ENCODE data around the gene ZNF484. TPM values are rescaled to one million over a fixed set of nuclear protein-coding genes. Genes with fewer than 3 reads are reported as not detected.
"Not testable (repeated sequence)": the region's sequence is repeated elsewhere in the genome, so short reads cannot be mapped to it uniquely, and the experiment has no call there.

ZNF484 gene
- polyA plus RNA-seq, 1 donor, result 5.1 TPM

DNA sequence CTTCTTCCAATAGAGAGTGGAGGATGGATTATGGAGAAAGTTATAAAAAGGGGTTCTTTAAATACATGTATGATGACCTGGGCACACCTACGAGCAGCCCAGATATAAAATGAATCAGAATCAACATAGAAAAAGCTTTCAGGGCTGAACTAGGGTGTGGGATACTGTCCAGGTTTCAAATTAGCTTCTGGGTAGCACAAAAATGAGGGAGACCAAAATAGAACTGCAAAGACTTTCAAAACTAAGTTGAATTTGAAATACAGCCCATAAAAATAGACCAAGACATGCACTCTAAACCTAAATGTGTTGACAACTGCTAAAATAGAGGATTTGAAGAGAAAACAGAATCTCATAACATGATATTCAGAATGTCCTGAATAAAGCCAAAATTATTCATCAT lies 17.0 kb downstream of the ZNF484 start:
- DNase-seq, result no peak

GRCh38 chr9:92857236-92857635 lies 20.6 kb downstream of the ZNF484 start:
- no peak for DNase-seq

DNA sequence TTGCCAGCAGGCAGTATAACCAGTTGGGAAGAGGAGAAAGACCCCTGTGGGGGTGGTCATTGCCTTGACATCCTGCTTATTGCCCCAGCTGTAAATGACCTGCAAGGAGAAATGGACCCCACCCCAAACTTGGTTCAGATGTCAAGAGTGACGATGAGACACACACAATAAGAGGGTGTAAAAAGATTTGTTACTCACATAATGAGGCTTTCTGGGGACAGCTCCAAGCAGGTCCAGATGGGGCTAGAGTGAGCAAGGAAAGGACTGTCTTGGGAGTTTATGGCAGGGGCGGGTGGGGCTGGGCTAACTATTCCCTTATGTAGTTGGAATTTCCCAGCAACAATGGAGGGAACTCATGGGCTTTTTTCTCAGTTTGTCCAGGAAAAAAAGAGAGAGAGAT lies 24.1 kb downstream of the ZNF484 start:
- DNase-seq, result no peak

- DNase-seq, result no peak
These were observed 26.9 kb downstream of the ZNF484 start for GRCh38 chr9:92850898-92851297.

DNA sequence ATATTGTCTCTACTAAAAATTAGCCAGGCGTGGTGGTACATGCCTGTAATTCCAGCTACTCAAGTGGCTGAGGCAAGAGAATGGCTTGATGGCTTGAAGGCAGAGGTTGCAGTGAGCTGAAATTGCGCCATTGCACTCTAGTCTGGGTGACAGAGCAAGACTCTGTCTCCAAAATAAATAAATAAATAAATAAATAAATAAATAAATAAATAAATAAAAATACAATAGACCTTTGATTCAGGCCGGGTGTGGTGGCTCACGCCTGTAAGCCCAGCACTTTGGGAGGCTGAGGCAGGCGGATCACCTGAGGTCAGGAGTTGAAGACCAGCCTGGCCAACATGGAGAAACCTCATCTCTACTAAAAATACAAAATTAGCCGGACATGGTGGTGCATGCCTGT lies 29.1 kb downstream of the ZNF484 start:
- DNase-seq, result not testable (repeated sequence)

DNA sequence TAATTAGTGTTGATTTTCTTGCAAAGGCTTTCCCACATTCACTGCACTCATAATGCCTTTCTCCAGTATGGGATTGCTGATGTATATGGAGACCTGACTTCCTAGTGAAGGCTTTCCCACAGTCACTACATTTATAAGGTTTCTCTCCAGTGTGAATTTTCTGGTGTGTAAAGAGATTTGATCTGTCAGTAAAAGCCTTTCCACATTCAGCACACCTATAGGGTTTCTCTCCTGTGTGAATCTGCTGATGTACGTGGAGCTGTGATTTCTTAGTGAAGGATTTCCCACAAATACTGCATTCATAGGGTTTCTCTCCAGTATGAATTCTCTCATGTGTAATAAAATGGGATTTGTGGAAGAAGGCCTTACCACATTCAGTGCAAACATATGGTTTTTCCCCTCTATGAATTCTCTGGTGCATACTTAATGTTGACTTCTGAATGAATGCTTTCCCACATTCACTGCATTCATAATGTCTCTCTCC lies 31.1 kb downstream of the ZNF484 start:
- no peak for DNase-seq

DNA sequence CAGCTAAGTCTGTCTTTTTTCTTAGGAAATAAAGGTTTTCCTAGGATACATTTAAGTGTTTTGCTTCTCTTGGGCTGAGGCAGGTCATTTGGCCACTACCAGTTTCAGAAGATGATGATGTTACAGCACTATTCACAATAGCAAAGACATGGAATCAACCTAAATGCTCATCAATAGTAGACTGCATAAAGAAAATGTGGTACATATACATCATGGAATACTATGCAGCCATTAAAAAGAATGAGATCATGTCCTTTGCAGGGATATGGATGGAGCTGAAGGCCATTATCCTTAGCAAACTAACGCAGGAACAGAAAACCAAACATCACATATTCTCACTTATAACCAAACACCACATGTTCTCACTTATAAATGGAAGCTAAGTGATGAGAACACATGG lies 39.4 kb downstream of the ZNF484 start:
- not testable (repeated sequence) for DNase-seq

DNA sequence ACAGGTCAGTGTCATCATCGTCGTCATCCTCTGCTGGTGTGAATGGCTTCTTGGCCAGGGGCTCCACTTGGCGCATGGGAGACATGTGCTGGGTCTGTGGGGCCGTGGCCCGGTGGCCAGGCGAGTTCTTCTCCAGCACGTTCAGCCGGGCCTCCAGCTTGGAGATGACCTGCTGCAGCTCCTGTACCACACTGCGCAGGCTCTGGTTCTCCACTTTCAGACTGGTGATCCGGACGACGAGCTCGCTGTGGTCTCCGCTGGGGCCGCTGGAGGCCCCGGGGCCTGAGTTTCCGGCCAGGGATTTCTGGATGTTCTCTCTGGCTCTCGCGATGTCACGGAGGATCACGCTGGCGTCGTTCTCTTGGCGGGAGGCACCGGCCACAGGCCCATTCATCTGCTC lies 40.6 kb downstream of the ZNF484 start:
- no peak for DNase-seq

- no peak for DNase-seq
These were observed 48.4 kb downstream of the ZNF484 start for GRCh38 chr9:92829420-92829819.

- DNase-seq, result not testable (repeated sequence)
These were observed 52.8 kb downstream of the ZNF484 start for GRCh38 chr9:92825065-92825464.

DNA sequence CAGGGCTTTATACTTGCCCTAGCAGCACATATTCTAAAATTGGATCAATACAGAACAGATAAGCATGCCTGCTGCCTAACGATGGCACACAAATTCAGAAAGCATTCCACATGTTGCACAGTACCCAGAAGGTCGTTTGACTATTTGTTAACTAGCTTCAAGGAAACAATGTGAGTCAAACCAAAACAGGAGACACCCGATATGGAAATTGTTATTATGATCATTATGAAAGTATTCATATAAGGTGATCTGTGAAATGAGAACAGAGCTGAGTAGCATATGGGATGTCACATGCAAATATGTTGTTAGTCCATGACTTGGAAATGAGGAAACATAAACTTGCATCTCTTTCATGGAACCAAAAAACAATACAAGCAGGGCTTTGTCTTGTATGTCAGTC lies 56.9 kb downstream of the ZNF484 start:
- no peak for DNase-seq

DNA sequence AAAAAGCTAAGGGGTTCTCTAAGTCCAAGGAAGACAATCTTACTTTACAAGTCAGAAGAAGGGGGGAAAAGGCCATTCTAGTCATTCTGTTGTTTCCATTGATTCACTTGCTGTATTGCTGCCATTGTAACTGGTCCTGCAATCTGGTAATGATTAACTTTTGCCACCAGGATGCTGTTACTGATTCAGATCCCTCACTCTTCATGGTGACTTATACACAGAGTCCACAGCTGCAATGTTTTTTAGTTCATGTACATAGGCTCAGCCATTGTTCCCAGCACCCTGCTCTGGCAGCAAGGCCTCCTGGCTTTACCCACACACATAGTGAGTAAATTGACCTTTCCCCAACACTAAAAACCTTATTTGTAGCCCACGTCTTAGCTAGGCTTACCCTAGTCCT lies 57.9 kb downstream of the ZNF484 start:
- DNase-seq, result not testable (repeated sequence)

GRCh38 chr9:92809629-92810326 lies 68.1 kb downstream of the ZNF484 start:
- DNase-seq, result not testable (repeated sequence)

DNA sequence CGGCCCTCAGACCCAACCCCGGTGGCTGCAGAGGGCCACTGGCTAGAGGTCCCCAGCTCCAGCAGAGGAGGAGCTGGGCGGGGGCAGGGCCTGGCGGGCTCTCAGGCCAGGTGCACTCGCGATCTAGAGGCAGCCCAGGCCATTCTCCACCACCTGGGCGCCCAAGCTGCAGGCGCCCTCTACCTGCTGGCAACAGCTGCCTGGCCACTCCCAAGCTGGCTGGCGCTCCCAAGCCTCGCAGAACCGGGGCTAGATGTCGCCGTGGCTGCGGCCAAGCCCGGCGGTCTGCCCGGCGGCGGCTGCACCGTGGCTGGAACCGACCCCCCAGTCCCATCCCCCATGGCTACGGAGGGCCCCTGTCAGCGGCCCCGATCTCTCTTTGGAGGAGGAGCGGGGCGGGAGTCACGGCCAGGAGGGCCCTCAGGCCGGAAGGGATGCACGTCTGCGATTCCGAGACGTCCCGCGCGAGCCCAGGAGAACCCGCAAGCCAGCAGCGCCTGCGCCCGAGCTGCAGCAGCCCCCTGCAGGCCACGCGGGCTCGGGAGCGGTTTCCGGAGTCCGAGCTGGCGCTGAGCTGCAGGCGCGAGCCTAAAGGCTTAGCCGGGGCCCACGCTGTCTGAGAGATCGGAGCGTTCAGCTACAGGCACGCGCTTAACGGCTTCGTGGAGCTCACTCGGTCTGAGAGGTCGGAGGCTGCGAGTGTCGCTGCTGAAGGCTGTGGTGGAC lies 68.9 kb downstream of the ZNF484 start:
- DNase-seq, result peak; percentile 79

DNA sequence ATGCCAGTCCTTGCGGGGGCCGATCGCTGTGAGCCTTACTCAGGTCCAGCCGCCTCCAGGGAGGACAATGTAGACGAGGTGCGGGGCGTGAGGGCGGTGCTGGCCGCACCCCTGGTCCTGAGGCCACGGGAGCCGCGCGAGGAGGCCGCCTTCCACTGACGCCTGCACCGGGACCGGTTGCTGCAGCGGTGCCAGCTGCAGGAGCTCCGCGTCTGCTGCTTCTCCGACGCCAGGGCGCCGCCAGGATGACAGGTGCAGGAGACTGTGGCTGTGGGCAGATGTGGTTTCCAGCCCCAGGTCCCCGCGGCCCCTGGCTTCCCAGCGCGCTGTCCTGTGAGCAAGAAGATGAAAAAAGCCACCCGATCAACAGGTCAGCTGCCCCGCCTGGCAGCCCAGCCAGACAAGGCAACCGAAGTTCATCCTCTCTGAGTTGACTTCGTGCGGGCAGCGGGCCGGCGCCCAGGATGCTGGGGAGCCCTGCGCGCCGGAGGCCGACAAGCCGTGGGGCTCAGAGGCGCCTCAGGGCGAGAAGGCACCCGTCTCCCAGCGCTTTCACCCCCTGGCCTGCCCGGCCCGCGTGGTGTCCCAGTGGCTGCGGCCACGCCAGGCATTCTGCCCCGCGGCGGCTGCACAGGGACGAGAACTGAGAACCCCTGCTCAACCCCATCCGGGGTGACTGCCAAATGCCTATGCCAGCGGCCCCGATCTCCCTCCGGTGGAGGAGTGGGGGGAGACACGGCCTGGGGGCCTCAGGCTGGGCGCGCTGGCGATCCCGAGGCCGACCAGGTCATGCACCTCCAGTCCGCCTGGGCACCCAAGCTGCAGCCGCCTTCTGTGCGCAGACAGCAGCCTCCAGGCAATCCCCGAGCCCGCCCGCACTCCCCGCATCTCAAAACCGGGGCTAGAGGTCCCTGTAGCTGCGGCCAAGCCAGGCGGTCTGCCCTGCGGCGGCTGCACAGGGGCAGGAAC lies 69.8 kb downstream of the ZNF484 start:
- no peak for DNase-seq

DNA sequence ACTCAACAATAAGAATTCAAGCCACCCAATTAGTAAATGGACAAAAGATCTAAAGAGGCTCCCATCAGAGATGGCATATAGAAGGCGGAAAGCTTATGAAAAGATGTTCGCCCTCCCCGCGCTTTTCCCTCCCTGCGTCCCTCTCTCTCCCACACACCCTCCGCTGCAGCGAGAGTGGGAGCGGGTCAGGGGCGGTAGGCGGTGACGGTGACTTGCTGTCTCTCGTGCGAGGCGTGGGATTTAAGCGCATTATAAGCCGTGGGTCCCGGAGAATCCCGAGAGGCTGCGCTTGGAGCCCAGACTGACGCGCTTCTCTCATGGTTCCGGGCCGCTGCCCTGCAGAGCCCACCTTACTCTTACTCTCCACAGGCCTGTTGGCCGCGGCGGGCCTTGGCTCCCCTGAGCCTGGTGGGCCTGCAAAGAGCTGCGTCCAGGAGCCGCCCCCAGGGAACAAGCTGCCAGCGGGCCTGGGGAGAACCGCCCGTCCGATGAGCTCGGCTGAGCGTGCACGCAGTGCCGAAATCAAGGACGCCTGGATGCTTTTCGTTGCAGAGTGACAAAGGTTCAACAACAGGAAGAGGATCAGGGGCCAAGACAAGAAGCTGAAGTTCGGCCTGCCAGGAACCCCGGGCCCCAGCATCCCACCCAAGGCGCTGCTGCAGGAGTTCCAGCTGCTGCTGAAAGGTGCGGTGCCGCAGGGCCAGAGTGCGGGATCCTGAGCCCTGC lies 70.6 kb downstream of the ZNF484 start:
- no peak for DNase-seq

- DNase-seq, result no peak
These were observed 73.1 kb downstream of the ZNF484 start for GRCh38 chr9:92804727-92805126.

GRCh38 chr9:92798358-92798757 lies 79.5 kb downstream of the ZNF484 start:
- DNase-seq, result no peak

DNA sequence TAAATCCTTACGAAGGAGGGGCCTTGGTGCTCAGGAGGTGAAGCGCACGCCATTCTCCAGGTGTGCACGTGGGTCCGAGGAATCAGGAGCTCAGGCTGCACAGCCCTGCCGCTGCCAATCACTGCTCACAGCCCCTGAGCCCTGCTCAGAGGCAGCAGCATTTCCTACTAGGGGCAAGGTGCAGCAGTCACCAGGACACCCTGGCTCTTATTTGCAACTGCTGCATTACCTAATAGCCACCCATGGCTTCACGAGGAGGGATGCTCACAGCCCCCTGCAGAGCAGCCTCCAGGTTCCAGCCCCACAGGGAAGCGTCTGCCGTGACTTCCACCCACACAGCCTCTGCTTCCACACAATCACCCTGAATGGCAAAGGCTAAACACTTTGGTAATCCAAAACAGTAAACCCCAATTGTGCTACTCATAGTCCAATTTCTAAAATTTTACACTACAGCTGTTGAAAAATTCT lies 81.5 kb downstream of the ZNF484 start:
- not testable (repeated sequence) for DNase-seq

GRCh38 chr9:92795598-92796336 lies 82.1 kb downstream of the ZNF484 start:
- DNase-seq, result no peak

All from hindlimb muscle (tissue), 1 donor.